Progenitor cell of endocrine pancreas (in vitro differentiated cells): ENCODE results near the gene GPD1L. TPM values are rescaled to one million over a fixed set of nuclear protein-coding genes. Genes with fewer than 3 reads are reported as not detected.
A peak's percentile ranks its signal among the peaks of the same experiment; 100 is the strongest.

Experiments
- DNase-seq: peaks from one replicate; pipeline ENCODE4 v3.0.0; 2021; ENCODE audit warnings: low spot score; ENCODE audit not compliant: unreplicated experiment
- H3K27ac Mint-ChIP-seq: 2 replicates; pipeline ENCODE4 v1.8.0; 2021; ENCODE audit warnings: mild to moderate bottlenecking, moderate library complexity, mixed read lengths
- H3K27me3 Mint-ChIP-seq: 2 replicates; pipeline ENCODE4 v1.8.0; 2021; ENCODE audit warnings: mixed read lengths
- H3K36me3 Mint-ChIP-seq: 2 replicates; pipeline ENCODE4 v1.8.0; 2022; ENCODE audit warnings: mixed read lengths; ENCODE audit not compliant: insufficient read depth
- H3K4me1 Mint-ChIP-seq: 2 replicates; pipeline ENCODE4 v1.8.0; 2021; ENCODE audit warnings: low read depth, mixed read lengths
- H3K4me3 Mint-ChIP-seq: 2 replicates; pipeline ENCODE4 v1.8.0; 2021; ENCODE audit warnings: low read depth, mild to moderate bottlenecking, moderate library complexity, mixed read lengths
- H3K9me3 Mint-ChIP-seq: 2 replicates; pipeline ENCODE4 v1.8.0; 2021; ENCODE audit warnings: low read depth, mixed read lengths
- total RNA-seq: library from RNA; stranded (reverse); gene quantifications from 2 replicates; pipeline ENCODE4 v1.2.1, GENCODE V29; 2021
- TF ChIP-seq, protein P1 (sequence below): fragments of 200-600 bp; sonication (generic); IDR thresholded peaks from one replicate; pipeline ENCODE4 v1.5.0; 2021; ENCODE audit warnings: antibody characterized with exemption, mild to moderate bottlenecking; ENCODE audit not compliant: unreplicated experiment

The GPD1L gene
- total RNA-seq, 1 donor from 2014 or later, result 13.8 TPM

GRCh38 chr3:32143849-32144757 is 37.7 kb downstream of the GPD1L start:
- peaks cover 14% of the 10 kb centered on the region for H3K4me1 Mint-ChIP-seq
- H3K27ac Mint-ChIP-seq, result no peak overlapping the region
- TF ChIP-seq, protein P1, sequence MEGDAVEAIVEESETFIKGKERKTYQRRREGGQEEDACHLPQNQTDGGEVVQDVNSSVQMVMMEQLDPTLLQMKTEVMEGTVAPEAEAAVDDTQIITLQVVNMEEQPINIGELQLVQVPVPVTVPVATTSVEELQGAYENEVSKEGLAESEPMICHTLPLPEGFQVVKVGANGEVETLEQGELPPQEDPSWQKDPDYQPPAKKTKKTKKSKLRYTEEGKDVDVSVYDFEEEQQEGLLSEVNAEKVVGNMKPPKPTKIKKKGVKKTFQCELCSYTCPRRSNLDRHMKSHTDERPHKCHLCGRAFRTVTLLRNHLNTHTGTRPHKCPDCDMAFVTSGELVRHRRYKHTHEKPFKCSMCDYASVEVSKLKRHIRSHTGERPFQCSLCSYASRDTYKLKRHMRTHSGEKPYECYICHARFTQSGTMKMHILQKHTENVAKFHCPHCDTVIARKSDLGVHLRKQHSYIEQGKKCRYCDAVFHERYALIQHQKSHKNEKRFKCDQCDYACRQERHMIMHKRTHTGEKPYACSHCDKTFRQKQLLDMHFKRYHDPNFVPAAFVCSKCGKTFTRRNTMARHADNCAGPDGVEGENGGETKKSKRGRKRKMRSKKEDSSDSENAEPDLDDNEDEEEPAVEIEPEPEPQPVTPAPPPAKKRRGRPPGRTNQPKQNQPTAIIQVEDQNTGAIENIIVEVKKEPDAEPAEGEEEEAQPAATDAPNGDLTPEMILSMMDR, result peak; percentile 71
- no peak overlapping the region for H3K4me3 Mint-ChIP-seq
- H3K9me3 Mint-ChIP-seq, result no peaks in the 10 kb centered on the region
- DNase-seq, result peak; percentile 33
- H3K36me3 Mint-ChIP-seq, result peaks cover 3% of the 10 kb centered on the region
- peaks cover 8% of the 10 kb centered on the region for H3K27me3 Mint-ChIP-seq

- no peak overlapping the region for H3K4me3 Mint-ChIP-seq
- peaks cover 7% of the 10 kb centered on the region for H3K36me3 Mint-ChIP-seq
- TF ChIP-seq, protein P1, result no peak
- no peaks in the 10 kb centered on the region for H3K9me3 Mint-ChIP-seq
- H3K27ac Mint-ChIP-seq, result peak overlapping the region; percentile 12
- H3K27me3 Mint-ChIP-seq, result peaks cover 5% of the 10 kb centered on the region
- no peak for DNase-seq
- H3K4me1 Mint-ChIP-seq, result peaks cover 14% of the 10 kb centered on the region
These were observed 40.4 kb downstream of the GPD1L start for GRCh38 chr3:32146746-32147211.

GRCh38 chr3:32147509-32147908 is 41.1 kb downstream of the GPD1L start:
- Mint-ChIP-seq H3K36me3 (peaks cover 6% of the 10 kb centered on the region), H3K4me3 (no peak overlapping the region), H3K9me3 (no peaks in the 10 kb centered on the region), H3K4me1 (peaks cover 14% of the 10 kb centered on the region), H3K27me3 (peaks cover 5% of the 10 kb centered on the region), H3K27ac (no peak overlapping the region)
- no peak for DNase-seq
- TF ChIP-seq, protein P1, result no peak

DNA sequence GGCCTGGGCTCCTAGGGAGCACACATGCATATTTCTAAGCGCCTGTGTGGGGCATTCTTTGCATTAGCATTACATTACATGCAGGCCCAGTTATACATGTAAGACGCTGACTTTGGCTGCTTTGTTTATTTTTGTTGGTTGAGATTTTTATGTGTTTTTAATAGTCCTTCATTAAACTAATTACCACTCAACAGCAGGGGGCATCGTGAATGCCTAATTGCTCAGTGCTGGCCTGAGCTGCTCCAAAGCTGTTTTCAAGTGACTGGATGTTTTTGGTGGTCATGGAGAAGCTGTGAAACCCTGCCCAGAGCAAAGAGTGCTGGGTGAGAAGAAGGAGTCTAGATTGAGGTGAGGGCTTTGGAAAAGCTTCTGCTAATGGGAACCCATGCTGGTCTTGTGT is 41.5 kb downstream of the GPD1L start:
- H3K27me3 Mint-ChIP-seq, result peaks cover 5% of the 10 kb centered on the region
- no peak for DNase-seq
- H3K4me3 Mint-ChIP-seq, result no peak overlapping the region
- H3K9me3 Mint-ChIP-seq, result no peaks in the 10 kb centered on the region
- no peak overlapping the region for H3K27ac Mint-ChIP-seq
- H3K36me3 Mint-ChIP-seq, result peaks cover 6% of the 10 kb centered on the region
- H3K4me1 Mint-ChIP-seq, result peaks cover 14% of the 10 kb centered on the region
- TF ChIP-seq, protein P1, result peak; percentile 22

DNA sequence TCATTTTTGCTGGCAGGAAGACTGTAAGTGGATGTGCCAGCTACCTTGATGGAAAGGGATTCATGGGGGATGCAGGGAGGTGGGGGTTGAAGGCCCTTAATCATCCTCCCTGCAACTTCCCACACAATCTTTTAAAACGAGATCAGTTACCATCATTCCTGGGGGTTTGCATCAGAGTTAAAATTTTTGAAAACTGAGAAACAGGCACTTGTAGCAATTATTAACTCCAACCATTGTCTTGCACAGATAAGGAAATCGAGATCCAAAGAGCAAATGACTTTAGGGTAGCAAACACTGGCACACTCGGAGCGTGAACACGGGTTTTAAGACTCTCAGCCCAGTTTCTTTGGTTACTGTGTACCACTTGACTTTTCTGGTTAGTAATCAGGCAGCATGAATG is 41.9 kb downstream of the GPD1L start:
- no peaks in the 10 kb centered on the region for H3K9me3 Mint-ChIP-seq
- peaks cover 14% of the 10 kb centered on the region for H3K4me1 Mint-ChIP-seq
- peaks cover 5% of the 10 kb centered on the region for H3K27me3 Mint-ChIP-seq
- DNase-seq, result no peak
- H3K4me3 Mint-ChIP-seq, result no peak overlapping the region
- H3K27ac Mint-ChIP-seq, result no peak overlapping the region
- TF ChIP-seq, protein P1, result no peak
- H3K36me3 Mint-ChIP-seq, result peaks cover 6% of the 10 kb centered on the region
